ENCODE data around the gene LONRF2.

LONRF2 gene

DNA sequence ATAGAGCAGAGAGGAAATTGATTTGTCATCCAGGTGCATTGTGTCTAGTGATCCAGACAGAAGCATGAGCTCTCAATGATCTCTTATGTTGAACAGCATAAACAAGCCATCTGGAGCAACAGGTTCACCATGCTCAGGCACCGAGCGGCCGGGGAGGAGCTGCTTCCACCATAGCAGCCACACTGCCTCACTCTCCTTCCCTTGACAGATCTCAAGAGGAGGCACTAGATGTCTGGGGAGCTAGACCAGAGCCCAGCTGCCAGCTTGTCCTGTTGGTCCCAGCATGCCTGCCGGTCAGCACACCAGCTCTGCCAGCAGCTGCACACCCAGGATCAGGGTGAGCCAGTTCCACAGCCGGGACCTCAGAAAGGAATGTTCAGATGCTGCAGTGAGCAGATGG lies 17.5 kb upstream of the LONRF2 start:
- TF ChIP-seq, protein P1, sequence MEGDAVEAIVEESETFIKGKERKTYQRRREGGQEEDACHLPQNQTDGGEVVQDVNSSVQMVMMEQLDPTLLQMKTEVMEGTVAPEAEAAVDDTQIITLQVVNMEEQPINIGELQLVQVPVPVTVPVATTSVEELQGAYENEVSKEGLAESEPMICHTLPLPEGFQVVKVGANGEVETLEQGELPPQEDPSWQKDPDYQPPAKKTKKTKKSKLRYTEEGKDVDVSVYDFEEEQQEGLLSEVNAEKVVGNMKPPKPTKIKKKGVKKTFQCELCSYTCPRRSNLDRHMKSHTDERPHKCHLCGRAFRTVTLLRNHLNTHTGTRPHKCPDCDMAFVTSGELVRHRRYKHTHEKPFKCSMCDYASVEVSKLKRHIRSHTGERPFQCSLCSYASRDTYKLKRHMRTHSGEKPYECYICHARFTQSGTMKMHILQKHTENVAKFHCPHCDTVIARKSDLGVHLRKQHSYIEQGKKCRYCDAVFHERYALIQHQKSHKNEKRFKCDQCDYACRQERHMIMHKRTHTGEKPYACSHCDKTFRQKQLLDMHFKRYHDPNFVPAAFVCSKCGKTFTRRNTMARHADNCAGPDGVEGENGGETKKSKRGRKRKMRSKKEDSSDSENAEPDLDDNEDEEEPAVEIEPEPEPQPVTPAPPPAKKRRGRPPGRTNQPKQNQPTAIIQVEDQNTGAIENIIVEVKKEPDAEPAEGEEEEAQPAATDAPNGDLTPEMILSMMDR (conservative IDR thresholded peaks at IDR 0.05; ENCODE audit: low read length) = no peak
- TF ChIP-seq EZH2phosphoT487 (IDR thresholded peaks at IDR 0.05; ENCODE audit: borderline replicate concordance) = no peak
- Histone ChIP-seq H3K36me3 (ENCODE audit: insufficient read depth, low read length) (no peaks in the 10 kb centered on the region), H3K4me1 (ENCODE audit: insufficient read depth, low read length, poor library complexity, severe bottlenecking) (no peaks in the 10 kb centered on the region), H3F3A (ENCODE audit: low read depth) (no peaks in the 10 kb centered on the region), H2AFZ (ENCODE audit: low read length) (no peak overlapping the region), H3K9me2 (replicated peaks; ENCODE audit: low read depth, low read length) (no peaks in the 10 kb centered on the region), H4K20me1 (ENCODE audit: insufficient read depth, low read length, poor library complexity, severe bottlenecking) (no peaks in the 10 kb centered on the region), H3K9ac (ENCODE audit: low read depth, low read length, poor library complexity, severe bottlenecking) (no peak overlapping the region), H3K27me3 (ENCODE audit: insufficient read depth, low read length, poor library complexity, severe bottlenecking) (no peaks in the 10 kb centered on the region), H3K79me2 (ENCODE audit: insufficient read depth, low read length) (no peaks in the 10 kb centered on the region), H3K4me2 (ENCODE audit: low read depth, low read length, poor library complexity, severe bottlenecking) (no peak overlapping the region), H3K9me3 (ENCODE audit: insufficient read depth, low read depth, low read length) (peaks cover 4% of the 10 kb centered on the region; the same call in 1 of the 2 replicates), H3K4me3 (ENCODE audit: low read length, poor library complexity, severe bottlenecking) (no peak overlapping the region)

DNA sequence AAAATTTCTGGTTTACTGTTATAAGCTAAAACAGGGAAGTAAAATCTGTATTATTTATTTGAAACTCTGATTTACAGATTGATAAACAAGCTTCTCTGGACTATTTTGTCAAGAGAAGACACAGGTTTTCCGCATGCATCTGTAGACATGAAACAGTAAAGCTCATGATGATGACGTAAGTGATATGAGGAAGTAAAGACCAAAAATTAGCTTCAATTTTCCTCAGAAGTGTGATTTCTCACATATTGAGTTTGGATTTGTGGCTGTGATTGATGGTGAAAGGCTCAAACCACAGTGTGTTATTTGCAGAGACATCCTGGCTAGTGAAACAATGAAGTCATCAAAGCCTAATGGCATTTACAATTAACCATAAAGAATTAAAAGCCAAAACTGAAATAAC lies 12.6 kb upstream of the LONRF2 start:
- no peak overlapping the region for H3K4me3 ChIP-seq (ENCODE audit: low read length, poor library complexity, severe bottlenecking)
- H3K9ac ChIP-seq (ENCODE audit: low read depth, low read length, poor library complexity, severe bottlenecking) = no peak overlapping the region
- no peaks in the 10 kb centered on the region for H3K4me1 ChIP-seq (ENCODE audit: insufficient read depth, low read length, poor library complexity, severe bottlenecking)

DNA sequence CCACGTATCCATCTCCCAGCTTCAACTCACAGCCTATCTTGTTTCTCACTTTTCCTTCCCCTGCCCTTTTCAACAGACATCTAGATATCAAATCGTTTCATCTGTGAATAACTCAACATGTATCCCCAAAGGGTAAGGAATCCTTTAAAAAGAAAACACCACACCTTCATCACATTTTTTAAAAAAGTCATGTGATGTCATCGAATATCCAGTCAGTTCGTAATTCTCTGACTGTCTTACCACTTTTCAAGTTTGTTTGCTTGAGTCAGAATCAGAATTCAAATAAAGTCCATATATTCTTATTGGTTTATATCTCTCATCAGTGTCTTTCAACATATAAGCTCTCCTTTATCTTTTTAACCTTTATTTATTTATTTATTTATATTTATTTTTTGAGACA lies 5.4 kb upstream of the LONRF2 start:
- no peaks in the 10 kb centered on the region for H3K79me2 ChIP-seq (ENCODE audit: insufficient read depth, low read length)

More for the DNA sequence above, 12.6 kb upstream of the LONRF2 start:
- Histone ChIP-seq H2AFZ (ENCODE audit: low read length) (no peak overlapping the region), H3F3A (ENCODE audit: low read depth) (no peaks in the 10 kb centered on the region), H3K27me3 (ENCODE audit: insufficient read depth, low read length, poor library complexity, severe bottlenecking) (no peaks in the 10 kb centered on the region), H3K9me2 (replicated peaks; ENCODE audit: low read depth, low read length) (no peaks in the 10 kb centered on the region), H3K9me3 (ENCODE audit: insufficient read depth, low read depth, low read length) (no peaks in the 10 kb centered on the region), H3K79me2 (ENCODE audit: insufficient read depth, low read length) (no peaks in the 10 kb centered on the region), H3K4me2 (ENCODE audit: low read depth, low read length, poor library complexity, severe bottlenecking) (no peak overlapping the region), H4K20me1 (ENCODE audit: insufficient read depth, low read length, poor library complexity, severe bottlenecking) (no peaks in the 10 kb centered on the region), H3K36me3 (ENCODE audit: insufficient read depth, low read length) (no peaks in the 10 kb centered on the region)
- no peak for TF ChIP-seq EZH2phosphoT487 (IDR thresholded peaks at IDR 0.05; ENCODE audit: borderline replicate concordance)
- TF ChIP-seq, protein P1 (conservative IDR thresholded peaks at IDR 0.05; ENCODE audit: low read length) = no peak

More for the DNA sequence above, 5.4 kb upstream of the LONRF2 start:
- Histone ChIP-seq H3K4me1 (ENCODE audit: insufficient read depth, low read length, poor library complexity, severe bottlenecking) (no peaks in the 10 kb centered on the region), H3K36me3 (ENCODE audit: insufficient read depth, low read length) (no peaks in the 10 kb centered on the region), H3F3A (ENCODE audit: low read depth) (no peaks in the 10 kb centered on the region), H2AFZ (ENCODE audit: low read length) (no peak overlapping the region), H3K4me2 (ENCODE audit: low read depth, low read length, poor library complexity, severe bottlenecking) (no peak overlapping the region), H4K20me1 (ENCODE audit: insufficient read depth, low read length, poor library complexity, severe bottlenecking) (no peaks in the 10 kb centered on the region), H3K4me3 (ENCODE audit: low read length, poor library complexity, severe bottlenecking) (no peak overlapping the region), H3K9me3 (ENCODE audit: insufficient read depth, low read depth, low read length) (no peaks in the 10 kb centered on the region), H3K9ac (ENCODE audit: low read depth, low read length, poor library complexity, severe bottlenecking) (no peak overlapping the region), H3K27me3 (ENCODE audit: insufficient read depth, low read length, poor library complexity, severe bottlenecking) (no peaks in the 10 kb centered on the region), H3K9me2 (replicated peaks; ENCODE audit: low read depth, low read length) (no peaks in the 10 kb centered on the region)
- no peak for TF ChIP-seq EZH2phosphoT487 (IDR thresholded peaks at IDR 0.05; ENCODE audit: borderline replicate concordance)
- TF ChIP-seq, protein P1 (conservative IDR thresholded peaks at IDR 0.05; ENCODE audit: low read length) = no peak
